SK-N-SH treated with all-trans-retinoic acid at 6 μM for 48 hours (cell line): Measurements from ENCODE around the gene CELSR3.

Experiments
- ATAC-seq: fragments of 200-7000 bp; cut with Tn5 transposase; 3 replicates; pipeline ENCODE4 v1.9.1; 2020; ENCODE audit warnings: mild to moderate bottlenecking, moderate library complexity
- ARNTL ChIP-seq: fragments of 450-650 bp; formaldehyde crosslinking; IDR thresholded peaks from 2 replicates; pipeline ENCODE4 v1.5.0; 2020; ENCODE audit warnings: low read depth, mild to moderate bottlenecking, moderate library complexity, borderline replicate concordance
- BACH2 ChIP-seq: fragments of 250-450 bp; sonication (Bioruptor Pico); IDR thresholded peaks from 2 replicates; pipeline ENCODE4 v1.9.0; 2021; ENCODE audit warnings: mild to moderate bottlenecking, borderline replicate concordance
- CREB5 ChIP-seq: fragments of 250-450 bp; sonication (Bioruptor Pico); IDR thresholded peaks from 2 replicates; pipeline ENCODE4 v1.5.1; 2020; ENCODE audit warnings: low read depth, mild to moderate bottlenecking, moderate library complexity
- CSDC2 ChIP-seq: fragments of 250-450 bp; sonication (Bioruptor Pico); IDR thresholded peaks from 2 replicates; pipeline ENCODE4 v1.5.0; 2020; ENCODE audit warnings: mild to moderate bottlenecking, moderate library complexity
- ESRRG ChIP-seq: fragments of 250-450 bp; sonication (Bioruptor Pico); IDR thresholded peaks from 2 replicates; pipeline ENCODE4 v1.6.1; 2021; ENCODE audit warnings: mild to moderate bottlenecking
- GLIS3 ChIP-seq: fragments of 250-450 bp; sonication (Bioruptor Pico); IDR thresholded peaks from 2 replicates; pipeline ENCODE4 v1.5.0; 2020; ENCODE audit warnings: mild to moderate bottlenecking, moderate library complexity
- ISL1 ChIP-seq: fragments of 250-450 bp; sonication (Bioruptor Pico); IDR thresholded peaks from 2 replicates; pipeline ENCODE4 v2.1.2; 2022; ENCODE audit warnings: mild to moderate bottlenecking, moderate library complexity
- OSR1 ChIP-seq: fragments of 250-450 bp; sonication (Bioruptor Pico); IDR thresholded peaks from 2 replicates; pipeline ENCODE4 v1.8.0; 2022; ENCODE audit warnings: moderate library complexity, mild to moderate bottlenecking, inconsistent platforms
- PATZ1 ChIP-seq: fragments of 250-450 bp; sonication (Bioruptor Pico); IDR thresholded peaks from 2 replicates; pipeline ENCODE4 v1.8.0; 2020; ENCODE audit warnings: mild to moderate bottlenecking, moderate library complexity, borderline replicate concordance
- POU6F1 ChIP-seq: fragments of 250-450 bp; sonication (Bioruptor Pico); IDR thresholded peaks from 2 replicates; pipeline ENCODE4 v1.8.0; 2021; ENCODE audit warnings: low read depth, mild to moderate bottlenecking, moderate library complexity, borderline replicate concordance
- PPARA ChIP-seq: fragments of 250-450 bp; sonication (Bioruptor Pico); IDR thresholded peaks from 2 replicates; pipeline ENCODE4 v1.5.0; 2020; ENCODE audit warnings: mild to moderate bottlenecking, borderline replicate concordance
- RARB ChIP-seq: fragments of 250-450 bp; sonication (Bioruptor Pico); IDR thresholded peaks from 2 replicates; pipeline ENCODE4 v1.8.0; 2021; ENCODE audit warnings: mild to moderate bottlenecking, moderate library complexity
- SNAI2 ChIP-seq: fragments of 250-450 bp; sonication (Bioruptor Pico); IDR thresholded peaks from 2 replicates; pipeline ENCODE4 v1.5.0; 2020; ENCODE audit warnings: mild to moderate bottlenecking, moderate library complexity
- TCF4 ChIP-seq: fragments of 250-450 bp; sonication (Bioruptor Pico); IDR thresholded peaks from 2 replicates; pipeline ENCODE4 v1.8.0; 2021; ENCODE audit warnings: mild to moderate bottlenecking, moderate library complexity, borderline replicate concordance
- TOX ChIP-seq: fragments of 250-450 bp; sonication (Bioruptor Pico); IDR thresholded peaks from 2 replicates; pipeline ENCODE4 v1.8.0; 2021; ENCODE audit warnings: mild to moderate bottlenecking, moderate library complexity, borderline replicate concordance
- TSHZ2 ChIP-seq: fragments of 250-450 bp; sonication (Bioruptor Pico); IDR thresholded peaks from 2 replicates; pipeline ENCODE4 v1.5.0; 2020; ENCODE audit warnings: mild to moderate bottlenecking, moderate library complexity
- ZC3H10 ChIP-seq: fragments of 250-450 bp; sonication (Bioruptor Pico); IDR thresholded peaks from 2 replicates; pipeline ENCODE4 v1.5.1; 2021; ENCODE audit warnings: mild to moderate bottlenecking, moderate library complexity
- ZFP3 ChIP-seq: fragments of 250-450 bp; sonication (Bioruptor Pico); IDR thresholded peaks from 2 replicates; pipeline ENCODE4 v1.5.0; 2020; ENCODE audit warnings: mild to moderate bottlenecking, moderate library complexity
- ZFP30 ChIP-seq: fragments of 450-650 bp; formaldehyde crosslinking; IDR thresholded peaks from 2 replicates; pipeline ENCODE4 v1.5.0; 2022; ENCODE audit warnings: mild to moderate bottlenecking, moderate library complexity
- ZNF565 ChIP-seq: fragments of 450-650 bp; formaldehyde crosslinking; conservative IDR thresholded peaks from 2 replicates; pipeline ENCODE4 v1.5.0; 2020; ENCODE audit warnings: low read depth, mild to moderate bottlenecking, moderate library complexity
- ZNF70 ChIP-seq: fragments of 450-650 bp; formaldehyde crosslinking; IDR thresholded peaks from 2 replicates; pipeline ENCODE4 v1.5.0; 2020; ENCODE audit warnings: mild to moderate bottlenecking, moderate library complexity
- ZNF8 ChIP-seq: fragments of 450-650 bp; formaldehyde crosslinking; IDR thresholded peaks from 2 replicates; pipeline ENCODE4 v1.5.0; 2020; ENCODE audit warnings: mild to moderate bottlenecking, moderate library complexity

CELSR3 gene

GRCh38 chr3:48695393-48695753 is 32.7 kb upstream of the CELSR3 start:
- peak; percentile 2; the same call in 1 of the 3 replicates for ATAC-seq
- TF ChIP-seq ZNF70, result no peak
- no peak for TF ChIP-seq ARNTL (CRISPR knock-in tag)
- TF ChIP-seq ZC3H10, result no peak
- TF ChIP-seq ESRRG (CRISPR knock-in tag), result no peak
- no peak for TF ChIP-seq ZFP3 (CRISPR knock-in tag)
- no peak for TF ChIP-seq GLIS3 (CRISPR knock-in tag)
- TF ChIP-seq POU6F1, result no peak
- TF ChIP-seq ZNF565, result no peak
- TF ChIP-seq PATZ1 (CRISPR knock-in tag), result no peak
- TF ChIP-seq BACH2 (CRISPR knock-in tag), result no peak
- TF ChIP-seq TOX (CRISPR knock-in tag), result no peak
- TF ChIP-seq TCF4 (CRISPR knock-in tag), result no peak

GRCh38 chr3:48694610-48695392 is 32.1 kb upstream of the CELSR3 start:
- TF ChIP-seq OSR1 (no peak), ZFP3 (CRISPR knock-in tag) (peak; percentile 64; the same call in 1 of the 2 replicates), TOX (CRISPR knock-in tag) (no peak), GLIS3 (CRISPR knock-in tag) (no peak), ZNF8 (CRISPR knock-in tag) (no peak), ISL1 (CRISPR knock-in tag) (peak; percentile 52; the same call in 1 of the 2 replicates), TSHZ2 (CRISPR knock-in tag) (no peak), ARNTL (CRISPR knock-in tag) (no peak), ZFP30 (CRISPR knock-in tag) (no peak), PATZ1 (CRISPR knock-in tag) (peak; percentile 87; the same call in 1 of the 2 replicates)
- peak; percentile 90 for ATAC-seq

- TF ChIP-seq RARB (CRISPR knock-in tag), result no peak
- no peak for TF ChIP-seq GLIS3 (CRISPR knock-in tag)
- TF ChIP-seq BACH2 (CRISPR knock-in tag), result no peak
- TF ChIP-seq OSR1, result no peak
- TF ChIP-seq TCF4 (CRISPR knock-in tag), result no peak
- ATAC-seq, result no peak
Measured at GRCh38 chr3:48693826-48694225, 31.1 kb upstream of the CELSR3 start.

GRCh38 chr3:48692551-48692950 is 29.9 kb upstream of the CELSR3 start:
- ATAC-seq, result no peak
- no peak for TF ChIP-seq TCF4 (CRISPR knock-in tag)
- no peak for TF ChIP-seq PPARA (CRISPR knock-in tag)
- no peak for TF ChIP-seq ISL1 (CRISPR knock-in tag)
- no peak for TF ChIP-seq TOX (CRISPR knock-in tag)
- no peak for TF ChIP-seq SNAI2
- TF ChIP-seq CSDC2 (CRISPR knock-in tag), result no peak
- no peak for TF ChIP-seq ZNF70
- TF ChIP-seq TSHZ2 (CRISPR knock-in tag), result no peak
- no peak for TF ChIP-seq CREB5 (CRISPR knock-in tag)
- no peak for TF ChIP-seq BACH2 (CRISPR knock-in tag)
